HEK293T (cell line): ENCODE measurements around the gene OSTF1.

Experiments
- CTCF ChIA-PET: fragments of 350-600 bp; formaldehyde crosslinking; extraction: SDS; loops from one replicate; lab custom pipeline; 2021; ENCODE audit warnings: antibody characterized with exemption, inconsistent platforms; lab: Yijun Ruan, JAX
- POLR2A ChIA-PET: fragments of 350-600 bp; formaldehyde crosslinking; extraction: SDS; loops from one replicate; lab custom pipeline; 2020; ENCODE audit warnings: antibody characterized with exemption, inconsistent platforms; lab: Yijun Ruan, JAX
- DNase-seq: peaks from one replicate; pipeline ENCODE4 v3.0.0; 2012; ENCODE audit warnings: mixed read lengths; ENCODE audit errors: extremely low spot score
- ARNT ChIP-seq: fragments of 450-650 bp; IDR thresholded peaks from 2 replicates; pipeline ENCODE4 v1.6.1; 2017; ENCODE audit warnings: mild to moderate bottlenecking
- BHLHE40 ChIP-seq: fragments of 450-650 bp; IDR thresholded peaks from 2 replicates; pipeline ENCODE4 v1.6.1; 2016; ENCODE audit warnings: mild to moderate bottlenecking, moderate library complexity, borderline replicate concordance
- CTBP1 ChIP-seq: fragments of 450-650 bp; IDR thresholded peaks from 2 replicates; pipeline ENCODE4 v1.6.1; 2016; ENCODE audit warnings: borderline replicate concordance
- ELF4 ChIP-seq: fragments of 450-650 bp; IDR thresholded peaks from 2 replicates; pipeline ENCODE4 v1.6.1; 2017; ENCODE audit warnings: antibody characterized with exemption
- FOXA1 ChIP-seq: fragments of 450-650 bp; IDR thresholded peaks from 2 replicates; pipeline ENCODE4 v1.6.1; 2016; ENCODE audit warnings: mild to moderate bottlenecking
- FOXK2 ChIP-seq: fragments of 450-650 bp; IDR thresholded peaks from 2 replicates; pipeline ENCODE4 v1.6.1; 2016; ENCODE audit warnings: mild to moderate bottlenecking
- FOXM1 ChIP-seq: fragments of 450-650 bp; IDR thresholded peaks from 2 replicates; pipeline ENCODE4 v1.6.1; 2017; ENCODE audit warnings: mild to moderate bottlenecking, borderline replicate concordance
- HDGF ChIP-seq: fragments of 450-650 bp; IDR thresholded peaks from 2 replicates; pipeline ENCODE4 v1.6.1; 2017; ENCODE audit warnings: antibody characterized with exemption, borderline replicate concordance
- L3MBTL2 ChIP-seq: fragments of 450-650 bp; conservative IDR thresholded peaks from 2 replicates; pipeline ENCODE4 v1.6.1; 2016; ENCODE audit warnings: mild to moderate bottlenecking
- LEF1 ChIP-seq: fragments of 450-650 bp; IDR thresholded peaks from 2 replicates; pipeline ENCODE4 v1.6.1; 2017; ENCODE audit warnings: mild to moderate bottlenecking, borderline replicate concordance
- NFRKB ChIP-seq: fragments of 450-650 bp; IDR thresholded peaks from 2 replicates; pipeline ENCODE4 v1.6.1; 2016; ENCODE audit warnings: mild to moderate bottlenecking, moderate library complexity
- PKNOX1 ChIP-seq: fragments of 450-650 bp; IDR thresholded peaks from 2 replicates; pipeline ENCODE4 v1.6.1; 2016
- SP1 ChIP-seq: fragments of 450-650 bp; IDR thresholded peaks from 2 replicates; pipeline ENCODE4 v1.6.1; 2017
- SUZ12 ChIP-seq: fragments of 450-650 bp; IDR thresholded peaks from 2 replicates; pipeline ENCODE4 v1.6.1; 2016; ENCODE audit warnings: mild to moderate bottlenecking
- TARDBP ChIP-seq: fragments of 450-650 bp; IDR thresholded peaks from 2 replicates; pipeline ENCODE4 v1.6.1; 2016
- ZNF384 ChIP-seq: fragments of 450-650 bp; IDR thresholded peaks from 2 replicates; pipeline ENCODE4 v1.6.1; 2016

The OSTF1 gene

GRCh38 chr9:75133396-75133795 is 45.1 kb downstream of the OSTF1 start:
- no peak for DNase-seq
- ChIA-PET CTCF (no interaction called here), POLR2A (no interaction called here)
- TF ChIP-seq SUZ12 (no peak), ZNF384 (no peak), L3MBTL2 (no peak), TARDBP (no peak), NFRKB (no peak), FOXM1 (no peak), ELF4 (no peak), PKNOX1 (no peak), SP1 (no peak), BHLHE40 (no peak), ARNT (no peak), LEF1 (no peak)

GRCh38 chr9:75134495-75134894 is 46.2 kb downstream of the OSTF1 start:
- POLR2A ChIA-PET: no interaction called here
- no peak for DNase-seq
- CTCF ChIA-PET: no interaction called here
- TF ChIP-seq ZNF384: no peak
- TF ChIP-seq PKNOX1: no peak
- no peak for TF ChIP-seq SUZ12
- TF ChIP-seq ELF4: no peak
- TF ChIP-seq LEF1: no peak
- TF ChIP-seq BHLHE40: no peak
- TF ChIP-seq CTBP1: no peak
- TF ChIP-seq TARDBP: no peak
- no peak for TF ChIP-seq HDGF
- no peak for TF ChIP-seq FOXA1
- TF ChIP-seq FOXK2: no peak
- no peak for TF ChIP-seq NFRKB
- TF ChIP-seq L3MBTL2: no peak
- TF ChIP-seq FOXM1: no peak
- TF ChIP-seq ARNT: no peak
- TF ChIP-seq SP1: no peak

GRCh38 chr9:75138260-75139040 is 50.1 kb downstream of the OSTF1 start:
- DNase-seq: no peak
- TF ChIP-seq SP1 (no peak), FOXK2 (no peak), CTBP1 (no peak), FOXM1 (no peak), ELF4 (no peak), BHLHE40 (no peak), NFRKB (no peak), ARNT (no peak), LEF1 (no peak), HDGF (no peak), L3MBTL2 (no peak), FOXA1 (no peak), TARDBP (no peak), ZNF384 (no peak)
- CTCF ChIA-PET: no interaction called here
- POLR2A ChIA-PET: no interaction called here

GRCh38 chr9:75139201-75139600 is 50.9 kb downstream of the OSTF1 start:
- ChIA-PET POLR2A (no interaction called here), CTCF (no interaction called here)
- no peak for DNase-seq
- no peak for TF ChIP-seq CTBP1
- no peak for TF ChIP-seq L3MBTL2
- no peak for TF ChIP-seq LEF1
- no peak for TF ChIP-seq FOXM1
- no peak for TF ChIP-seq NFRKB
- TF ChIP-seq ELF4: no peak
- no peak for TF ChIP-seq HDGF
- TF ChIP-seq PKNOX1: no peak
- no peak for TF ChIP-seq SUZ12
- TF ChIP-seq FOXA1: no peak
- no peak for TF ChIP-seq FOXK2
- no peak for TF ChIP-seq ZNF384
- TF ChIP-seq TARDBP: no peak
- no peak for TF ChIP-seq BHLHE40
- TF ChIP-seq ARNT: no peak
- TF ChIP-seq SP1: no peak

GRCh38 chr9:75140261-75140660 is 51.9 kb downstream of the OSTF1 start:
- DNase-seq: no peak
- ChIA-PET CTCF (no interaction called here), POLR2A (no interaction called here)
- no peak for TF ChIP-seq SP1
- TF ChIP-seq ELF4: no peak
- no peak for TF ChIP-seq FOXA1
- no peak for TF ChIP-seq NFRKB
- no peak for TF ChIP-seq CTBP1

GRCh38 chr9:75142202-75142601 is 53.9 kb downstream of the OSTF1 start:
- no peak for DNase-seq

More at GRCh38 chr9:75142202-75142601, 53.9 kb downstream of the OSTF1 start:
- TF ChIP-seq HDGF (no peak), PKNOX1 (no peak), FOXK2 (no peak), SUZ12 (no peak), ARNT (no peak), BHLHE40 (no peak), L3MBTL2 (no peak), NFRKB (no peak), FOXA1 (no peak), TARDBP (no peak)
- ChIA-PET POLR2A (no interaction called here), CTCF (no interaction called here)
